ENCODE measurements around the gene ASXL2.

Gene ASXL2

DNA sequence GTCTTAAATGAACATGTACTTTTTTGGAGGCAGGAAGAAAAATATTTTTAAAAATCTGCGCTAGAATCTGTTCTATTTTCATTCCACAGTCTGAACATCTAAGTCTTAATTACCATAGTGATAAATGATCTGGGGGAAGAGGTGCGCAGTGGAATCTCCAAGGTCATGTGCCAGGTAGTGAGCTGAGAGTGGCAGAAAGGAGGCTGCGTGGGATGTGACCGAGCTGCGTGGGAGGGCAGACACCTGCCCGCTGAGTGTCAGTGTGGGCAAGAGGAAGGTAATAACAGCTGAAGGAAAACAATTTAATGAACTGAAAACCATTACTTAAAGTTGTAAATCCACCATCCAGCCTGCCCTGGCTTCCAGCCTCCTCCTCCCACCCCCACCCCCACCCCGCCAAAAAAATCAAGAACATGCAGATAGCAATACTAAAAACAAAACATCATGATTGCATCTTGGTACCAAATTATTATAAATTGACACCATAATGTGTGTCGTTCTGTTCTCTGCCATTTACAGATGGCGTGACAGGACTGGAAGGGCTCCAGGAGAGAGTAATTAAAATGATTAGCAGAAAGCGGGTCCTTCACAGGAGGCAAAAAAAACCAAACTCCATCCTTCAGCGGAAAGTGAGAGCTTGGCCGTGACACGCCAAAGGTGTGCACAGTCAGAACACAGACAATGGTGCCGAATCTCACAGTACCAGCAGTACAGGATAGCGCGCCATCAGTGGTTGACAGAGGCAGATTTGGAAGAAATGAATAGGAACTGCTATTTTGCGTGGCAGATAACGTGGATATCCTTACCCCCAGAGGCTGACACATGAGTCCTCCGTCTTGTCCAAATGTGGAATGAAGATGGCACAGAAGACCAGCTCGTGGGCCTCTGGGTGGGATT, 193.5 kb downstream of the ASXL2 start:
- no peak for DNase-seq
